Measurements from ENCODE around the gene FCN1. TPM values are rescaled to one million over a fixed set of nuclear protein-coding genes. Genes with fewer than 3 reads are reported as not detected.

The FCN1 gene
- total RNA-seq, 1 donor, result 10.5 TPM

DNA sequence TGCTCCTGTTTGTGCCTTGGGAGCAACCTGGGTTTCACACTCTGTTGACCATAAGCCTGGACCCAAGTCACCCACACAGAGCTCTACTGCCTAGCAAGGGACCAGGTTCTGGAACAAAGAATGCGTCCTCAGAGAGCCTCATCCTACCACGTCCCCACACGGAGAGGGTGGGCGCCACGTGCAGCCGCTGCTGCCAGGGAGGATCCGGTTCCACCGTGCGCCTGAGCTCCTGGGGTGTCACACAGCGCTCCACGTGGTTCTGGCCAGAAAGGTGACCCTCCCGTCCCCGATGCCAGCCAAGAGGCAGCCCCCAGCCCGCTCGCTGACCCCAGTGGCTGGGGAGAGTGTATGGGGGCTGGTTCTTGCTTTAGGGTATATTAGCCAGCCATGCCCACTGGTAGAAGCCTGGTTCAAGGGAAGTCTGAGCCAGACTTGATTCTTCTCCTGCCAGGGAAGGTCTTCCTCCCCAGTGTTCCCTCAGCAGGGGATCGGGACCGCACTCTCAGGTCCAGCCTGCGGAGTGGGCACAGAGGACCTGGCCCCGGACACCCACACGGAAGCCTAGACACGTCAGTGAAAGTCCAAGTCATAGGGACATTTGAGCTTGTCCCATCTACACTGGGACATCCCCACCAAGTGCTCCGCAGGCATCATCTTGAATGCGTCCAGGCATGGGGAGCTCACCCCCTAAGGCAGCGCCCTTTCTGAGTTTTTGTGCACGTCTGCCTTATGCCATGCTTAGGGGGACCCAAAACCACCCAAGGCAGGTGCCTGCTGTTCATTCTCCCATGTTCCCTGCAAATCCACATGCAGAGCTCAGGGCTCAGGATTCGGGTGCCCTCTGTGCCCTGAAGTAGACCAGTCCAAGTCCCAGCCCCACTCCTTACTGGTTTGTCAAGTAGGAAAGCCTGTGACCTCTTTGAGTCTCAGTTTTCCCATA, 2.4 kb downstream of the FCN1 start:
- DNase-seq (ENCODE audit: low read depth in 2 of 3, low spot score in 2 of 3), result no peak

- no peak for DNase-seq (ENCODE audit: low read depth in 2 of 3, low spot score in 2 of 3)
Measured at GRCh38 chr9:134914501-134914834, 3.2 kb downstream of the FCN1 start.

DNA sequence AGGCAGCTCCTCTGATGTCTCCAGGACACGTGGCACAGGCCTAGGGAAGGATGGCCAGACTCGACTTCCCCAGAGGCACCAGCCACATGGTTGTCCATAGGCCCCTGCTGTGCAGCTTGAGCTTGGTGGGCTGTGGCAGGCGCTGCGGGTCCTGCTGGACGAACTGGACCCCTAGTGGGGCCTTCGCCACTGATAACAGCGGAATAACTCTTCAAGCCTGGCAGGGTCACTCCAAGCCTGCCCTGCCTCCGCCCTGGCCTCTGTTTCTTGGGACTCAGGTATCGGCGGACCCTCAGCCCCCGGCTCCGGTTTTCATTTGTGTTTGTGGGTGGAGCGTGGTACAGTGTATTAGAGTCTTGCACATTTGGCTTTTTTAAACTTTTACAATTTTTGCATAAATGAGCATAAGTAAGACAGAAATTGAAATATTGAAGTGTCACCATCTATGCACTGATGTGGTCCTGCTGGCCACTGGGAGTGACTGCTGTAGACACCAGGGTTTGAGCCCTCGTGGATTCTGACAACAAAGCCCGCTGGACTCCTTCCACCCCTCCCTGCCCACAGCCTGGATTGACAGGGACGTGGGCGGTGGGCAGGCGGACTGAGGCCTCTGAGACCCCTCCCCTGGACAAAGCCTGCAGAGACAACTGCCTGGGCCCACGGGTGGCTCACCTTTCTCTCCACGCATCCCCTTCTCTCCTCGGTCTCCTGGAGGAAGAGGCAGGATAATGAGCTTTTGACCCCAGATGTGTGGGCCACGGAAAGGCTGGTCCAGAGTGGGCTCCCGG, 3.8 kb downstream of the FCN1 start:
- DNase-seq (ENCODE audit: low read depth in 2 of 3, low spot score in 2 of 3), result no peak

- no peak for DNase-seq (ENCODE audit: low read depth in 2 of 3, low spot score in 2 of 3)
Measured at GRCh38 chr9:134913041-134913712, 4.5 kb downstream of the FCN1 start.

GRCh38 chr9:134912126-134912840, 5.4 kb downstream of the FCN1 start:
- no peak for DNase-seq (ENCODE audit: low read depth in 2 of 3, low spot score in 2 of 3)

- DNase-seq (ENCODE audit: low read depth in 2 of 3, low spot score in 2 of 3), result peak in 1 of 3 donors; percentile 65
Measured at GRCh38 chr9:134909511-134910481, 7.9 kb downstream of the FCN1 start.

DNA sequence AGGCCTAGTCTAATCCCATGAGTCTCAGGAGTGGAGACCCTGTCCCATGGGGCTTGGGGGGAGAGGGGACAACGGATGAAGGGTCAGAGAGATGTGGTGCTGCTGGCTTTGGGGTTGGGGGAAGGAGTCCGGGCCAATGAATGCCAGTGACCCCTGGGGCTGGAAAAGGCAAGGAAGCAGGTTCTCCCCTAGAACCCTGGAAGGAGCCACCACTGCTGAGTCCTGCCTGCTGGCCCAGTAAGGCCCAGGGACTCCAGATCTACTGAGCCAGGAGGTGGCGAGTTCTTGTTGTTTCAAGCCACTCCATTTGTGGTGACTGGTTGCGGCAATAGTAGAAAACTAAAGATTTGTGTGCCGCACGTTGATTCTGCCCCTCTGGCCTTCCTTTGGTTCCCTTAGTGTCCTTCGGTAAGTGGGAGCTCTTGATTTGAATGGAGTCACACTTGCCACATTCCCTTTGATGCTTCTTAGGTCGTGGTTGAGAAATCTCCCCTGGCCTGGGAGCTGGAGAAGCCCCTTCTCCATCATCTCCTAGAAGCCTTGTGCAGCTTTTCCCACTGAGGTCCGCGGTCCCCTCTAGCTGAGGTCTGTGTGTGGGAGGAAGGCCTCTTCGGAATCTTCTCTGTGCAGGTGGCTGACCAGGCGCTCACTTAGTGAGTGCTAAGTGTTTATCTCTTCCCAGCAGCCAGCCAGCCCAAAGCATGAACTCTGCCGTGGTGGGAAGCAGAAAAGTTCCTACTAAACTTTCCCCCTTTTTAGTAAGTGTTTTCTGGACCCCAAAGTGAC, 9.0 kb downstream of the FCN1 start:
- DNase-seq (ENCODE audit: low read depth in 2 of 3, low spot score in 2 of 3), result no peak

DNA sequence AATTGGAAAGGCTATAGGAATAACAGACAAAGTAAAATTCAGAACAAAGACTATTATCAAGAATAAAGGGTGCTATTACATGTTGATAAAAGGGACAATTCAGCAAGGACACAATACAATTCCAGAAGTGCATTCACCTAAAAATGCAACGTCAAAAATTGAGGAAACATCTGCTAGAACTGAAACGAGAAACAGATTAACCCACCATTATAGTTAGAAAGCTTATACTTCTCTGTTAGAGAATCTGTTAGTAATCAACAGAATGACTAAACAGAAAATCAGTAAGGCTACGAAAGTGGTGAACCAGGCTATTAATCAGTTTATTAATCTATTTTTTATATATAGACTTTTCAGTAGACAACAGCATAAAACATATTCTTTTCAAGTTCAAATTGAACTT, 14.8 kb downstream of the FCN1 start:
- peak in 2 of 3 donors; percentile 50 to 75 for DNase-seq (ENCODE audit: low read depth in 2 of 3, low spot score in 2 of 3)

GRCh38 chr9:134899818-134900217, 17.9 kb downstream of the FCN1 start:
- DNase-seq (ENCODE audit: low read depth in 2 of 3, low spot score in 2 of 3), result no peak

GRCh38 chr9:134899168-134899567, 18.5 kb downstream of the FCN1 start:
- DNase-seq (ENCODE audit: low read depth in 2 of 3, low spot score in 2 of 3), result no peak

DNA sequence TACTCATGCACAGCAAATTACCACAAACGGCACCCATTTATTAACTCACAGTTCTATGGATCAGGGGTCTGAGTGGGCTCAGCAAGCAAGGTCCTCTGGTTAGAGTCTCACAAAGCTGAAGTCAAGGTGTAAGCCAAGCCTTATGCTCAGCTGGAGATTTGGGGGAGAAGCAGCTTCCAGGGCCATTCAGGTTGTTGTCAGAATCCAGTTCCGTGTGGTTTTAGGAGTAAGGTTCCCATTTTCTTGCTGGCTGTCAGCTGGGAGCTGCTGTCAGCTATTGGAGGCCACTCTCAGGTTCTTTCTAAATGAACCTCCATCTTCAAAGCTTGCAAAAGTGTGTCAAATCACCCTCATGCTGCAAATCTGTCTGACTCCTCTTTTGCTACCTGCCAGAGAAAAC, 19.4 kb downstream of the FCN1 start:
- DNase-seq (ENCODE audit: low read depth in 2 of 3, low spot score in 2 of 3), result no peak

- DNase-seq (ENCODE audit: low read depth in 2 of 3, low spot score in 2 of 3), result no peak
Measured at GRCh38 chr9:134897584-134898170, 20.0 kb downstream of the FCN1 start.

GRCh38 chr9:134896834-134897583, 20.7 kb downstream of the FCN1 start:
- no peak for DNase-seq (ENCODE audit: low read depth in 2 of 3, low spot score in 2 of 3)

- peak in 2 of 3 donors; percentile 88 to 89 for DNase-seq (ENCODE audit: low read depth in 2 of 3, low spot score in 2 of 3)
Measured at GRCh38 chr9:134895908-134896833, 21.5 kb downstream of the FCN1 start.

- no peak for DNase-seq (ENCODE audit: low read depth in 2 of 3, low spot score in 2 of 3)
Measured at GRCh38 chr9:134895567-134895907, 22.2 kb downstream of the FCN1 start.

GRCh38 chr9:134895097-134895496, 22.6 kb downstream of the FCN1 start:
- no peak for DNase-seq (ENCODE audit: low read depth in 2 of 3, low spot score in 2 of 3)
